Uterus (tissue), 4 donors: ENCODE measurements around the gene GLP1R. TPM values are rescaled to one million over a fixed set of nuclear protein-coding genes. Genes with fewer than 3 reads are reported as not detected.

Source experiments
- DNase-seq, 2 donors: peaks; one replicate each; pipeline ENCODE4 v3.0.0-alpha.2; 2019 to 2020
- H3K27ac ChIP-seq, 2 donors: fragments of 200-600 bp; sonication (generic); 1 replicate in 1 of 2; 2 replicates in 1 of 2; pipeline ENCODE4 v1.5.1; 2016 to 2018
- H3K27me3 ChIP-seq, 2 donors: fragments of 200-600 bp; sonication (generic); one replicate each; pipeline ENCODE4 v1.5.1; 2018 to 2019; ENCODE audit warnings: control low read depth in 1 of 2
- H3K36me3 ChIP-seq, 2 donors: fragments of 200-600 bp; sonication (generic); one replicate each; pipeline ENCODE4 v1.5.1; 2019; ENCODE audit warnings: control low read depth in 1 of 2
- H3K4me1 ChIP-seq, 2 donors: fragments of 200-600 bp; sonication (generic); one replicate each; pipeline ENCODE4 v1.5.1; 2018 to 2019; ENCODE audit warnings: control low read depth in 1 of 2
- H3K4me3 ChIP-seq, 2 donors: fragments of 200-600 bp; sonication (generic); 1 replicate in 1 of 2; 2 replicates in 1 of 2; pipeline ENCODE4 v1.5.1; 2018 to 2019; ENCODE audit warnings: mild to moderate bottlenecking in 1 of 2
- H3K9me3 ChIP-seq, 2 donors: fragments of 200-600 bp; sonication (generic); one replicate each; pipeline ENCODE4 v1.5.1; 2019; ENCODE audit warnings: control low read depth in 1 of 2
- POLR2A ChIP-seq, 2 donors: fragments of 450-650 bp; IDR thresholded peaks; one replicate each; pipeline ENCODE4 v1.6.1; 2016; ENCODE audit warnings: antibody characterized with exemption in 2 of 2, mild to moderate bottlenecking in 1 of 2, moderate library complexity in 1 of 2
- intact Hi-C: fragments of 100-400 bp; cut with DNase I; formaldehyde crosslinking; loops from one replicate; pipeline ENCODE4 v1.15.1; 2023; ENCODE audit warnings: low total_unique reads
- total RNA-seq, 4 donors: library from RNA; depleted of rRNA in 3 of 4; stranded (reverse); fragments of >200 nt in 3 of 4; gene quantifications; one replicate each; pipeline versions ENCODE4 v1.1.0 to v1.2.4, GENCODE V29; 2014 to 2023
- TF ChIP-seq, protein P1 (sequence below), 4 experiments: fragments of 200-600 bp in 2 of 4; fragments of 450-650 bp in 2 of 4; sonication (generic) in 2 of 4; IDR thresholded peaks; one replicate each; pipeline ENCODE4 v1.5.1; 2016 to 2019; ENCODE audit warnings: antibody characterized with exemption in 4 of 4, mild to moderate bottlenecking in 2 of 4, moderate library complexity in 1 of 4
- donor health status: DM: yes; HTN: yes; CAD: no.

GLP1R gene
- total RNA-seq, 4 donors from 2014 or later = 0.55 TPM; not detected in 3

DNA sequence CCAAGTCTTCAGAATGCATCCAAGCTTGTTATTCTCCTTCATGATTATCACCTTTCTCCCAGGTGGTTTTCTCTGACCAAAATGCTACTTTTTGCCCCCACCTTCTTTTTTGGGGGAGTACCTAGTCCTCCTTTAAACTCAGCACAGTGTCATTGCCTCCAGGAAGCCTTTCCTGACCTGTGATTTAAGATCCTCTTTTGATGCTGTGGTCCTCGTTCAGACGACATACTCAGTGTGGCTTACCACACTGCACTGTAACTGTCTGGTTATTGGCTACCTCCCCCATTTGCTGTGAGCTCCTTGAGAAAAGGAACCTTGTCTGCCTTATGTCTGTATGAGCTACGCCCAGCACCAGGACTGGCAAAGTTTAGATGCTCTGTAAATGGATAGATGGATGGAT is 51.8 kb downstream of the GLP1R start:
- no peak overlapping the region for H3K4me3 ChIP-seq
- no peaks in the 10 kb centered on the region for H3K4me1 ChIP-seq
- H3K36me3 ChIP-seq = no peaks in the 10 kb centered on the region
- no peak overlapping the region for H3K27ac ChIP-seq
- DNase-seq = no peak
- TF ChIP-seq, protein P1, sequence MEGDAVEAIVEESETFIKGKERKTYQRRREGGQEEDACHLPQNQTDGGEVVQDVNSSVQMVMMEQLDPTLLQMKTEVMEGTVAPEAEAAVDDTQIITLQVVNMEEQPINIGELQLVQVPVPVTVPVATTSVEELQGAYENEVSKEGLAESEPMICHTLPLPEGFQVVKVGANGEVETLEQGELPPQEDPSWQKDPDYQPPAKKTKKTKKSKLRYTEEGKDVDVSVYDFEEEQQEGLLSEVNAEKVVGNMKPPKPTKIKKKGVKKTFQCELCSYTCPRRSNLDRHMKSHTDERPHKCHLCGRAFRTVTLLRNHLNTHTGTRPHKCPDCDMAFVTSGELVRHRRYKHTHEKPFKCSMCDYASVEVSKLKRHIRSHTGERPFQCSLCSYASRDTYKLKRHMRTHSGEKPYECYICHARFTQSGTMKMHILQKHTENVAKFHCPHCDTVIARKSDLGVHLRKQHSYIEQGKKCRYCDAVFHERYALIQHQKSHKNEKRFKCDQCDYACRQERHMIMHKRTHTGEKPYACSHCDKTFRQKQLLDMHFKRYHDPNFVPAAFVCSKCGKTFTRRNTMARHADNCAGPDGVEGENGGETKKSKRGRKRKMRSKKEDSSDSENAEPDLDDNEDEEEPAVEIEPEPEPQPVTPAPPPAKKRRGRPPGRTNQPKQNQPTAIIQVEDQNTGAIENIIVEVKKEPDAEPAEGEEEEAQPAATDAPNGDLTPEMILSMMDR (IDR thresholded peaks at IDR 0.05) = no peak
- TF ChIP-seq POLR2A (IDR thresholded peaks at IDR 0.05) = no peak
- no peaks in the 10 kb centered on the region for H3K9me3 ChIP-seq
- H3K27me3 ChIP-seq = no peaks in the 10 kb centered on the region
- intact Hi-C loops = no loop called here

DNA sequence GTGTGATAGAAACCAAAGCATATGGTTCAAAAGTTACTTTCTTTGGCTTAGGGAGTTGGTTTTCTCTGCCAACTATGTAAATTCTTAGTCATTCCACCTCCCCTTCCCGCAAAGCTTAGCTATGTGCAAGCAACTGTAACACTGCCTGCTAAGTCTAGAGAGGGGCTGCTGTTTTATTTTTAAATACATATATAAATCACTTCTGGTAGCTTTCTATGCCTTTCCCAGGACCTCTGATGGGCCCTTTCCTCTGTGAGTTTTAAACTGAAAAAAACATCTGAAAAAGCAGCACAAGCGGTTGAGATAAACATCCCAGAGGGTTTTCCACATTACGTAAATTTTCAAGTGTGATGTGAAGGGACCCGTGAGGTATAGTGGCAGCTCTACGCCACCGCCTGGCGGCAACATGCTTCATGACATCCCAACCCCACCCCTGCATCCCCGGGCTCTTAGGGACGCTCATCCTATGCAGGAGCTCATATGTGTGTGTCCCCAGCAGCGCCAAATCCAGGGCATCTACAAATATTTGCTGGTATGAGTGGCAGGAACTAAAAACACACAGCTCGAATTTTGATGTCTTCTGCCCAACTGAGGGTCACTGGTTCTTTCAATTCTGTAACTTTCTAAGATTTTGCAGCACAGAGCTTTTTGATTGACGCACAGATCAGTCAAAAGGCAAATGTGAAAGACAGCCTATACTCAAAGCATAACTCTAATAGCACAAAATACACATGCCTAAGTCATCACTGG is 53.7 kb downstream of the GLP1R start:
- H3K9me3 ChIP-seq = no peaks in the 10 kb centered on the region
- TF ChIP-seq POLR2A (IDR thresholded peaks at IDR 0.05) = no peak
- TF ChIP-seq, protein P1 (IDR thresholded peaks at IDR 0.05) = no peak
- H3K4me3 ChIP-seq = no peak overlapping the region
- H3K27ac ChIP-seq = no peak overlapping the region
- no peaks in the 10 kb centered on the region for H3K4me1 ChIP-seq
- H3K27me3 ChIP-seq = no peaks in the 10 kb centered on the region
- no peak for DNase-seq
- H3K36me3 ChIP-seq = no peaks in the 10 kb centered on the region
- intact Hi-C loops = no loop called here

DNA sequence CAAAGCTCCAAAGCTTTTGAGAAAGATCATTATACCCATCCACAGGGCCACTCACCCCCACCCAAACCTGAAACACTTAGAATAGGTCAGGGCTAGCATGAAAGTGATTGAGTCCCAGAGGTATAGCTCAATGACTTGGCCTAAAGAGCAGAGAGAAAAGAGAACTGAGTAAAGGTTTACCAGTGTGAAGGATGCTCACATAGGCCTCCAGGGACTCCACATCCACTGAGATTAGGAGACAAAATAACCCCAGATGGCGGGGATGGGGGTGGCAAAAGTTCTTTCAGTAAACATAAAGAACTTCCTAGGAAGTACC is 54.2 kb downstream of the GLP1R start:
- H3K4me1 ChIP-seq = no peaks in the 10 kb centered on the region
- H3K4me3 ChIP-seq = no peak overlapping the region
- no peak overlapping the region for H3K27ac ChIP-seq
- no peaks in the 10 kb centered on the region for H3K27me3 ChIP-seq
- no peaks in the 10 kb centered on the region for H3K9me3 ChIP-seq
- intact Hi-C loops = no loop called here
- H3K36me3 ChIP-seq = no peaks in the 10 kb centered on the region
- no peak for DNase-seq
- no peak for TF ChIP-seq POLR2A (IDR thresholded peaks at IDR 0.05)
- TF ChIP-seq, protein P1 (IDR thresholded peaks at IDR 0.05) = no peak

DNA sequence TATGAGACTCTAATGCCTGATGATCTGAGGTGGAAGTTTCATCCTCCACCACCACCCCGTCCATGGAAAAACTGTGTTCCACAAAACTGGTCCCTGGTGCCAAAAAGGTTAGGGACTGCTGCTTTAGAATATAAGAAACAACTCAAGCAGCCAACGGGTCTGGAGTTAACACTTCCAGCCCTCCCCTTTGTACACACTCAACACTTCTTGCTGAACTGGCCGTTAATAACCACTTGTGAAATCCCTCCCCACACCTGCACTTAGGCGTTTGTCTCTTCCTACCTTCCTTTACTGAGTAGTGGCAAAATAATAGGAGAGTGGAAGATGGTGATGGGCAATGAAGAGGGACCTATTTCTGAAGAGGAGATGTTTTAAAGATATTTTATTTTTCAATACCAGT is 55.9 kb downstream of the GLP1R start:
- Histone ChIP-seq H3K4me3 (no peak overlapping the region), H3K27me3 (no peaks in the 10 kb centered on the region), H3K9me3 (no peaks in the 10 kb centered on the region), H3K27ac (no peak overlapping the region), H3K36me3 (no peaks in the 10 kb centered on the region), H3K4me1 (no peaks in the 10 kb centered on the region)
- intact Hi-C loops = no loop called here
- DNase-seq = no peak
- TF ChIP-seq POLR2A (IDR thresholded peaks at IDR 0.05) = no peak
- TF ChIP-seq, protein P1 (IDR thresholded peaks at IDR 0.05) = no peak

DNA sequence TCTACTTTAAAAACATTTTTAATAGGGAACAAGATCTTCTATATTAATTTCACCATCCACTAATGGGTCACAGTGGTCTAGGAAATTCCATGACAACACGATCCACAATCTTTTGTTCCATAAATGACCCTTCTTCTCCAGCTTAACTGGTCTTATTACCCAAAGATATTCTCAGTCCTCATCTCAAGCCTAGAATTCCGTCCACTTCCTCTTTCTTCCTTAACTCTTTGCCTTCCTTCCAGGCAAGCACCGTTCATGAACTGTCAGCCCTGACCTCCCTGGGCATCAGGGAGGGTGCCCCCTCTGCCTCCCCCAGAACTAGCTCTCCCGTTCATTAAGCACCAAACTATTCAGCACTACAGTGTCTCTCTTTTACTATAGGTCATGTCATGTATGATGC is 58.5 kb downstream of the GLP1R start:
- H3K9me3 ChIP-seq = no peaks in the 10 kb centered on the region
- intact Hi-C loops = no loop called here
- DNase-seq = no peak
- H3K4me1 ChIP-seq = no peaks in the 10 kb centered on the region
- no peaks in the 10 kb centered on the region for H3K27me3 ChIP-seq
- H3K36me3 ChIP-seq = no peaks in the 10 kb centered on the region
- H3K27ac ChIP-seq = no peak overlapping the region
- no peak overlapping the region for H3K4me3 ChIP-seq
- TF ChIP-seq, protein P1 (IDR thresholded peaks at IDR 0.05) = no peak
- no peak for TF ChIP-seq POLR2A (IDR thresholded peaks at IDR 0.05)
